ENCODE results near the gene TRIM7.

The TRIM7 gene

DNA sequence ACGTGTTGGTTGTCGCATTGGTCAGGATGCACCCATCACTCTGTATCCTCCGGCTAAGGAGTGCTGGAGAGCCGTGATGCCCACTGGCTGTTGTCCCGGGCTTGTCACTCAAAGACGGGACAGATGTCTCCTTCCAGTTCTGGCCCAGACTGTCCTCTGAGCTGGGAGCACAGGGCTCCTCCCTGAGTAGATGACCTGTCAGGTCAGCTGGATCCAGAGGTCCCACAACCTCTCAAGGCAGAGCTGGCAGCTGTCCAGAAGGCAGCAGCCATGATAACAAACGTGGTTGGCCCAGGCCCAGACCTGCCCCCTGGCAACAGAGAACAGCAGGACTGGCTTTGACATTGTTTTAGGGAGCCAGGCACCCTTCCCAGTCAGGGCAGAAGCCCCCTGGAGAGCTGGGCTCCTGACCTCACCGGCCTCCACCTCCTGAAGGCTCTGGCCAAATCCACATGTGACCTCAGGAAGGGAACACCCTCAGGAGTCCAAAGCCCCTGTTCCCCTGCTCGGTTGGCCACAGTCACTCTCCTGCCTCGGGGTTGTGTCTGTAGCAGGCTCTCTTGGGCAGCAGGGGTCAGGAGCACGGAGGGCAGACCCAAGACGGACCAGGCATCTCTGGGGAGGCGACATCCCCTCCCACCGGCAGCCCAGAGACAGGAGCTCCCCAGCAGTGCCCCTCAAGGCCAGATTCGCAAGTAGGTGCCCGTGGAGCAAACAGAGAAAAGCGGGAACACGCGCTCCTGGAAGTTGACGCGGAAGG lies 10.3 kb downstream of the TRIM7 start:
- ATAC-seq (replicated peaks; ENCODE audit: extremely low read depth, poor library complexity, severe bottlenecking) (no peak), DNase-seq (ENCODE audit: low spot score in 2 of 2) (no peak)
- Mint-ChIP-seq H3K4me1 (peaks cover 31% of the 10 kb centered on the region), H3K27me3 (peaks cover 6% of the 10 kb centered on the region), H3K27ac (ENCODE audit: low read depth) (no peak overlapping the region), H3K36me3 (ENCODE audit: insufficient read depth) (peaks cover 34% of the 10 kb centered on the region), H3K4me3 (no peak overlapping the region), H3K9me3 (peaks cover 5% of the 10 kb centered on the region)

DNA sequence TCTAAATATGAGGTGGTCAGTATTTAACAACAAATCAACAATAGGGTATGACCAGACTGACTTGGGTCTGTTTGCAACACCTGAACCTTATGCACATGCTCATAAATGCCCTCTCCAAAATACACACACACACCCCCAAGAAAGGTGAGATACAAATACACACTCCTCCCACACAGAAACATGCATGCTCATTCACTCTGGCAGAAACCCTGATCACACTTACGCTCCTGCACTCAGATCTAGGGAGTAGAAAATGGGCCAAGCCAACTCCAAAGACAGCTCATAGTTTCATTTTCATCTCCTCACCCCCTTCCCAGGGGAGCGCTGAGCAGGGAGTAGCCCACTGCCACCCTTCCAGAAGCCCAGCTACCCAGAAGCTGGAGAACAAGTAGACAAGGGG lies 11.3 kb downstream of the TRIM7 start:
- peaks cover 5% of the 10 kb centered on the region for H3K9me3 Mint-ChIP-seq
- no peak overlapping the region for H3K4me3 Mint-ChIP-seq
- peaks cover 10% of the 10 kb centered on the region for H3K27me3 Mint-ChIP-seq
- no peak for ATAC-seq (replicated peaks; ENCODE audit: extremely low read depth, poor library complexity, severe bottlenecking)
- no peak overlapping the region for H3K27ac Mint-ChIP-seq (ENCODE audit: low read depth)
- peaks cover 38% of the 10 kb centered on the region for H3K4me1 Mint-ChIP-seq
- no peak for DNase-seq (ENCODE audit: low spot score in 2 of 2)
- H3K36me3 Mint-ChIP-seq (ENCODE audit: insufficient read depth), result peaks cover 44% of the 10 kb centered on the region

DNA sequence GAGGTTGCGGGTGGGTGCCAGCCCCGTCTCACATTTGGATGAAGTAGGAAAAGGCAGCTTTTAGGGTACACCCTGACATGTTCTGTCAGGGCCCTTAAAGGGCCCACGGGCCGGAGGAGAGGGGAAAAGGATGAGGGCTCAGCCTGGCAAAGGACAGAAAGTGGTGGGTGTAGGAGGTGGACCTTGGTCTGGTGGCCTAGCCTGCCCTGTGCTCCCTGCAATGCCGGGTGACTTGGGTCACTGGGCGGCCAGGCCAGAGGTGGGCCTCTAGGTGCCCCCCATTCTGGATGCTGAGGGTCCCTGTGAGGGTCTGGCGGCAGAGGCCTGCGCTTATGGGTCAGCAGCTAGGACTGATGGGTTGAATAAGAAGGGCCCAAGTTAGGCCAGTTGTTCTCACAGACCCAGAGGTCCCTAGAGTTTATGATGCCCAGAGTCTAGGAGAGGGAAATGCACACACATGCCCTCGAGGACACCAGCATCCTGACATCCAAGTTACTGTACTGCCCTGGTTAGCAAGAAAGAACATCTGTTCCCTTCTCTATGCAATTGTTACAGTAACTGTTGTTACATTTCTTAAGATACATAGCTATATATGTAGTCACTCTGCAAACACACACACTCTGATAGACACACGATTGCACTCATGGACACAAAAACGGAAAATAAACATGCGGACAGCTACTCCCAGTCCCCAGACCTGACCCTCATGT lies 12.5 kb downstream of the TRIM7 start:
- Mint-ChIP-seq H3K27me3 (peaks cover 14% of the 10 kb centered on the region), H3K27ac (ENCODE audit: low read depth) (peak overlapping the region; percentile 100), H3K36me3 (ENCODE audit: insufficient read depth) (peaks cover 56% of the 10 kb centered on the region), H3K4me1 (peaks cover 50% of the 10 kb centered on the region), H3K4me3 (peak overlapping the region; percentile 99), H3K9me3 (peaks cover 5% of the 10 kb centered on the region)
- DNase-seq (ENCODE audit: low spot score in 2 of 2) (no peak), ATAC-seq (replicated peaks; ENCODE audit: extremely low read depth, poor library complexity, severe bottlenecking) (no peak)

DNA sequence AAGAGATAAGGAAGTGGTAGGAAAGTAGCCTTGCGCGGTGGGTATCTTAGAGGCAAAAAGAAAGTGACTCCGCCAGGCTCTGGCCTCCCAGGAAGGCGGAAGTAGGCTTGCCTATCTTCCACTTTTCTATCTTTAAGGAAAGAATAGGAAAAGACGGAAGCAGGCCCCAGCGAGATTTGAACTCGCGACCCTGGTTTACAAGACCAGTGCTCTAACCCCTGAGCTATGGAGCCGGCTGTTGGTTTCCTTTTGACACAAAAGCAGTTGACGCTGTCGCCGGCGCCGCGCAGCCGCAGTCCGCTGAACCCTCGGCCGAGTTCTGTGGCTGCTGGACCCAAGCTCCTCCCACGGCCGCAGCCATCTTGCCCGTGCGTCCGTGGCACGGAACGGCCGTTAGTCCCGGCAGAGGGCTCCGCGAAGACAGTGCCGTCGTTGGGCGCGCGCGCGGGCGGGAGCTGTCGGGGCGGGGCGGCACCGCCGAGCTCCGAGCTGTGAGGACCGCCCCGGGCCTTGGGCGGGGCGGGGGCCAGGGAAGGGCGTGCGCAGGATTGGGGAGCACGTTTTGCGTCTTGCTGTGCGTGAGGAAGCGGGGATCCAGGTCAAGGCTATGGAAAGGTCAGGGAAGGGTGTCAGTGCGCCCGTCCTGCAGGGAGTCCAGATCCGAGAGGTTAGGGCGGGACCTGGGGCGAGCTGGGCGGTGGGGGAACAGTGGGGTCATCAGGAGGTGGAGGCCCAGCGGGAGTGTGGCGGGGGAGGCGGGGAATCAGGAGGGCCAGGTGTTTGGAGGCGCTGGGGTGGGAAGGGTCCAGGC lies 13.3 kb downstream of the TRIM7 start:
- DNase-seq (ENCODE audit: low spot score in 2 of 2), result peak; percentile 97 to 99
- ATAC-seq (replicated peaks; ENCODE audit: extremely low read depth, poor library complexity, severe bottlenecking), result peak; percentile 44
- H3K4me3 Mint-ChIP-seq, result peak overlapping the region; percentile 99
- H3K27ac Mint-ChIP-seq (ENCODE audit: low read depth), result peak overlapping the region; percentile 100
- peaks cover 5% of the 10 kb centered on the region for H3K9me3 Mint-ChIP-seq
- H3K4me1 Mint-ChIP-seq, result peaks cover 51% of the 10 kb centered on the region
- peaks cover 14% of the 10 kb centered on the region for H3K27me3 Mint-ChIP-seq
- peaks cover 63% of the 10 kb centered on the region for H3K36me3 Mint-ChIP-seq (ENCODE audit: insufficient read depth)

DNA sequence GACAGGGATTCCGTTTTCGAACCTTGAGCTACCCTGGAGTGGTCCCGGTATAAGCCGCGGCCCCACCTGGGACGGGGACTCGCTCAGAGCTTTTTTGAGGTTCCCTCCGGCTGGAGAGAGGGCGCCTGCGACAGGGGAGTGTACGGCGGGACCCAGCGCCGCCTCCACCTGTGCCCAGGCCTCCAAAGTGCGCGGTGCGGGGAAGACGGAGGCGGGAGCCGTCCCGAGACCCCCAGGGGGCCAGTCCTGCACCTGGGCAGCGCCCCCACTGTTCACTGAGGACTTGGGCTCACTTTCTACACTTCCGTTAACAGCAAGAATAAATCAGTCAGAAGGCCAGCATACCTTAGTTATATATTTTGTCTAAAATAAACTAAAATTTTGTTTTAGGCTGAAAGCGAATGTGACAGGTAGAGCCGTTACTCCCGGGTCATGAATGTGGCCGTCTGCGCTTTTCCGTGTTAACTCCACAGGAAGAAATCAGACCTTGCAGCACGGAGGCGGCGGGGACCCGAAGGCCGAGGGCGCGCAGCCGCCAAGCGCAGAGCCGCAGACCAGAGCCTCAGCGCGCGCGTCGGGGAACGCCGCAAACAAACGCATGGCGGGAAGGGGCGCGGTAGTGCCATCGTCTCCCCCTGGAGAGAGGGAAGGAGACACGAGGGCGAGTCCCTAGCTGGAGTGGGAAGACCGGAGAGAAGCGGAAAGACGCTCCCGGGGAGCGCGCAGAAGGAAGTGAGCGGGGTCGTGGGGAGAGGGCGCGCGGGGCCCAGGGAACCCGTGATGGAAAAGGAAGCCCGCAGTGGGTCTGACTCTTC lies 14.1 kb downstream of the TRIM7 start:
- ATAC-seq (replicated peaks; ENCODE audit: extremely low read depth, poor library complexity, severe bottlenecking), result no peak
- Mint-ChIP-seq H3K4me1 (peaks cover 51% of the 10 kb centered on the region), H3K9me3 (peaks cover 5% of the 10 kb centered on the region), H3K27me3 (peaks cover 14% of the 10 kb centered on the region), H3K27ac (ENCODE audit: low read depth) (peak overlapping the region; percentile 100), H3K4me3 (peak overlapping the region; percentile 99), H3K36me3 (ENCODE audit: insufficient read depth) (peaks cover 66% of the 10 kb centered on the region)
- DNase-seq (ENCODE audit: low spot score in 2 of 2), result peak in 1 of 2 donors; percentile 36

DNA sequence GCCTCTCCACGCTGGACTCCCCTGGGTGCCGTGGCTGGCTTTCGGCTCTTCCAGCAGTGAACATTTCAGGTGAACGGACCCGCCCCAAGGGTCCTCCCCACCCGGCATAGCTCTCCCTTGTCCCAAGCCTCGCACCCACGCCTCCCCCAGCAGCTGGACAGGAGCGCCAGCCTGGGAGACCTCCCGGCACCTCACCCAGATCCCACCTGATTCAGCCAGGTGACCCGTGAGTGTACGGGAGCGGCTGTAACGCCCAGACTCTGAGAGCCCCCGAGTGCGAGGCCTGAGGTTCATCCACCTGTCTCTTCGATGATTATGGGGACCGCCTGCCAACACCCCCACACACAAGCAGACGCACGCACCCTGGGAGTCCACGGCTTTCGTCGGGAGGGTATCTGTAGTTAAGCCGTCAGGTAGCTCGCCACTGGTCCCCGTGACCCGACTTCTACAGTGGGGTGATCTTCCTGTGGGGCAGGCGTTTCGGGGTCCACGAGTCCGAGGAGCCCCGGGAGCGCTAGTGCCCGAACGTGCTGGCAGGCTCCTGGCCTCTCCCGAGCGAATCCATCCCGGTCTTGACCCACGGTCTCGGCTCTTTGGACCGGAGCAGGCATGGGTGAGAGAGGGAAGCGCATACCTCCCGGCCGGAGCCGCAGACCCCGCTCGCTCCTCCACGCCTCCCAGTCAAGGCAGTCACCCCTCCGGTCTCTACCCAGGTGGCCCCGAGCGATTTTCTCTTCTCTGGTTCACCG lies 14.9 kb downstream of the TRIM7 start:
- peak overlapping the region; percentile 100 for H3K27ac Mint-ChIP-seq (ENCODE audit: low read depth)
- peaks cover 51% of the 10 kb centered on the region for H3K4me1 Mint-ChIP-seq
- peak overlapping the region; percentile 99 for H3K4me3 Mint-ChIP-seq
- H3K9me3 Mint-ChIP-seq, result peaks cover 5% of the 10 kb centered on the region
- no peak for ATAC-seq (replicated peaks; ENCODE audit: extremely low read depth, poor library complexity, severe bottlenecking)
- peaks cover 14% of the 10 kb centered on the region for H3K27me3 Mint-ChIP-seq
- peak in 1 of 2 donors; percentile 33 for DNase-seq (ENCODE audit: low spot score in 2 of 2)
- H3K36me3 Mint-ChIP-seq (ENCODE audit: insufficient read depth), result peaks cover 66% of the 10 kb centered on the region

DNA sequence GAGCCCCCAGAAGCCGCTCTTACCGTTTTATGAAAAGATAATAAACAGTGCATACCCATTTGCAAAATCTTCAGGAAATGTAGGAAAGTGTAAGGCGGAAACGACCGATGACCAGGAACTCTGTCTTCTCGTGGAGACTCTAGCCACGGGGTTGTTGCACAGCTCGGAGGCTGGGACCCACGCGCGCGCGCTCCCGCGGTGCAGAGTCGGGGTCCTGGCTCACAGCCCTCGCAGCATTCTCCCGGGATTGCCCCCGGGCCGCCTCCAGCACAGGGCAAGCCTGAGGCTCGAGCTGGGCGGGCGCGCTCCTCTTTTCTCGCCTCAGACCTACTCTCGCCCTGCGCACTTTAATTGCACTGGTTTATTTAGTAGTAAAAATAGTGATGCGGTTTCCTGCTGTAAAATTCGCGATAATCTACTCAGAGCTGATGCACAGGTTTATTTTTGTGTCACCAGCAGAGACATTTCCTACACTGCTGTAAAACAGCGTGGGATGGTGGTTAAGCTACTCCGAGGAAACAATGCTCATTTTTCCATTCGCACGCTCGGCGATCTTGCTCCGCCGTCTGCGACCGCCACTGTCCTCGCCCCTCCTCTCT lies 15.5 kb downstream of the TRIM7 start:
- Mint-ChIP-seq H3K4me1 (peaks cover 54% of the 10 kb centered on the region), H3K4me3 (peak overlapping the region; percentile 99), H3K9me3 (peaks cover 5% of the 10 kb centered on the region), H3K27me3 (peaks cover 14% of the 10 kb centered on the region), H3K27ac (ENCODE audit: low read depth) (peak overlapping the region; percentile 100), H3K36me3 (ENCODE audit: insufficient read depth) (peaks cover 66% of the 10 kb centered on the region)
- DNase-seq (ENCODE audit: low spot score in 2 of 2), result peak; percentile 41 to 51
- ATAC-seq (replicated peaks; ENCODE audit: extremely low read depth, poor library complexity, severe bottlenecking), result peak; percentile 50

DNA sequence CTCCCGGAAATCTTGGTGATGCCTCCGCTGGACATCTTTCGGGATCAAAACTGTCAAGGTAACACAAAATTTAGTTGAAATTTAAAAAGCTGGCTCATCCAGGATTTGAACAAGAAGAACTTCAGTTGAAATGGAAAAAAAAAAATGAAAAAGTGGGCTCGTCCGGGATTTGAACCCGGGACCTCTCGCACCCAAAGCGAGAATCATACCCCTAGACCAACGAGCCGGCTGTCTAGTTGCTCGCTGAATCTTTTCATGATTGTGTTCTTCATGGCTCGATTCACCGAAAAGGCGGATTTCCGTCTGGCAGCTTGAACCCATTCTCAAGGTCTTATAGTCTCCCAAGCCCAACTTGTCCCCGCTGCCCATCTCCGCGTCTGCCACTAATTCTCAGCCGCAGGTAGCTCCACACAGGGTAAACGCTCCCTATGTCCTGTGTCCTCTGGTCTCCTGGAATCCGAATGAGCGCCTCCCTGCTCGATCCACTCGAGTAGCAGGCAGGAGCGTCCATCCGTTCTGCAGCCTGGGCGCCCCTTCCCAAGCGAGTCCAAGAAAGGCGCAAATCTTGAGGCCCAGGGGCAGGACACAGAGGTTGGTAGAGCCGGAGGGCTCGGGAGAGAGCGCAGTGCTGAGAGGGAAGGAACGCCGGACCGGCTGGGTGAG lies 16.2 kb downstream of the TRIM7 start:
- DNase-seq (ENCODE audit: low spot score in 2 of 2), result peak; percentile 81 to 88
- Mint-ChIP-seq H3K27me3 (peaks cover 14% of the 10 kb centered on the region), H3K36me3 (ENCODE audit: insufficient read depth) (peaks cover 70% of the 10 kb centered on the region)

DNA sequence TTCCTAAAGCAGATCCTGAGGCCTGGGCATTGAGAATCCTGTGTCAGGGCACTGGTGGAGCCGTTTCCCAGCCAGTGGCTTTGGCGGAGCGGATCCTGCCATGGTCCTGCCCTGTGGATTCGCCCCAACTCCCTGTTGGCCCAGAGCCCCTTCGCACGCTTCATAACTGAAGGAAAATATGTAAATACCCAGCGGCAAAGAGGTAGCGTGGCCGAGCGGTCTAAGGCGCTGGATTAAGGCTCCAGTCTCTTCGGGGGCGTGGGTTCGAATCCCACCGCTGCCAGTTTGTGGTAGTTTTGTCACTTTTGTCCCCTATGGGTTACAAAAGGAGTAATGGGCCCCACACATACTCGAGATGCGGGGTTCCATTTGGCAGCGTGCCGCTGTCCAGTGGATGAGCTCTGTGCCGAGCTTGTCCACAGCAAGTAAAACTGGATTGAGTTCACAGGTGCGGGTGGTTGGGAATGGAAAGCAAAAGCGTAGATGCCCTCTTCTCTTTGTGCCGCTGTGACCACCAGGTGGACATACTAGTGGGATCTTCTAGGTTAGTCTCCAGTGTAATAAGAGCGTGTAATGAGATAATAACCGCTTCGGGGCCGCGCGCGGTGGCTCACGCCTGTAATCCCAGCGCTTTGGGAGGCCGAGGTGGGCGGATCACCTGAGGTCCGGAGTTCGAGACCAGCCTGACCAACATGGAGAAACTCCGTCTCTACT lies 17.3 kb downstream of the TRIM7 start:
- Mint-ChIP-seq H3K4me3 (peak overlapping the region; percentile 99), H3K27ac (ENCODE audit: low read depth) (peak overlapping the region; percentile 100), H3K9me3 (peaks cover 5% of the 10 kb centered on the region), H3K36me3 (ENCODE audit: insufficient read depth) (peaks cover 66% of the 10 kb centered on the region), H3K27me3 (peaks cover 14% of the 10 kb centered on the region), H3K4me1 (peaks cover 59% of the 10 kb centered on the region)
- peak; percentile 43 to 59 for DNase-seq (ENCODE audit: low spot score in 2 of 2)
- no peak for ATAC-seq (replicated peaks; ENCODE audit: extremely low read depth, poor library complexity, severe bottlenecking)

More for the DNA sequence above, 16.2 kb downstream of the TRIM7 start:
- ATAC-seq (replicated peaks; ENCODE audit: extremely low read depth, poor library complexity, severe bottlenecking), result peak; percentile 21
- Mint-ChIP-seq H3K4me3 (peak overlapping the region; percentile 99), H3K4me1 (peaks cover 59% of the 10 kb centered on the region), H3K27ac (ENCODE audit: low read depth) (peak overlapping the region; percentile 100), H3K9me3 (peaks cover 5% of the 10 kb centered on the region)

DNA sequence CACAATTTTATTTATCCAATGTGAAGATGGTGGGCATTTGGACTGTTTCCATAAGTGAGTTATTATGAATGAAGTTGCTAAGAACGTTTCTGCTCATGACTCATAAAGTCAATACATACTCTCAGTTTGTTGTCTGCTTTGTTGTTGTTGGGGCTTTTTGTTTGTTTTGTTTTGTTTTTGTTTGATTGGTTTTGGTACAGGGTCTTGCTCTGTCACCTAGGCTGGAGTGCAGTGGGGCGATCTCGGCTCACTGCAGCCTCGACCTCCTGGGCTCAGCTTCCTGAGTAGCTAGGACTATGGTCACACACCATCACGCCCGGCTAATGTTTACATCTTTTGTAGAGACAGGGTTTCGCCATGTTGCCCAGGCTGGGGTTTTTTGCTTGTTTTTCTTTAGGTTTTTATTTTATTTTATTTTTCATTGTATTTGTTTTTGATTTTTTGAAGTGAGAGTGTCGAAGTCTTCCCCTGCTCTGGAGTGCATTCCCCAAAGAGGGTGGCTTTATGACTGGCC lies 18.0 kb downstream of the TRIM7 start:
- H3K9me3 Mint-ChIP-seq, result peaks cover 5% of the 10 kb centered on the region
- DNase-seq (ENCODE audit: low spot score in 2 of 2) (no peak), ATAC-seq (replicated peaks; ENCODE audit: extremely low read depth, poor library complexity, severe bottlenecking) (no peak)
- H3K27me3 Mint-ChIP-seq, result peaks cover 14% of the 10 kb centered on the region
- peaks cover 60% of the 10 kb centered on the region for H3K36me3 Mint-ChIP-seq (ENCODE audit: insufficient read depth)
- H3K27ac Mint-ChIP-seq (ENCODE audit: low read depth), result peak overlapping the region; percentile 100
- peaks cover 56% of the 10 kb centered on the region for H3K4me1 Mint-ChIP-seq
- H3K4me3 Mint-ChIP-seq, result peak overlapping the region; percentile 99
